ENCODE measurements around the gene BRD7. TPM values are rescaled to one million over a fixed set of nuclear protein-coding genes. Genes with fewer than 3 reads are reported as not detected.

BRD7 gene
- polyA plus RNA-seq, 2 of the 4 experiments (the other 2 are of a cell fraction), result 60.4 to 94.5 TPM

GRCh38 chr16:50276801-50277555 lies 91.8 kb downstream of the BRD7 start:
- CTCF ChIA-PET, result no interaction called here
- POLR2A ChIA-PET, result no interaction called here
- peak in 1 of 2 experiments; percentile 36 for DNase-seq (ENCODE audit: low read depth in 1 of 2, low spot score in 1 of 2)
- H3K4me2 ChIP-seq, result no peak overlapping the region
- ATAC-seq, result no peak
- H3K27ac ChIP-seq, result no peak overlapping the region
- no peaks in the 10 kb centered on the region for H3K4me1 ChIP-seq
- 51% methylated on average over 4 of the region's 4 CpGs for WGBS (ENCODE audit: missing lambda C conversion rate)
- TF ChIP-seq CBX2 (IDR thresholded peaks at IDR 0.05; ENCODE audit: borderline replicate concordance, low read depth), result no peak
- no peak for TF ChIP-seq KDM5A (IDR thresholded peaks at IDR 0.05)
- TF ChIP-seq JUNB (IDR thresholded peaks at IDR 0.05), result peak; percentile 53
- peak; percentile 27; the same call in 1 of the 2 replicates for TF ChIP-seq GATA3 (IDR thresholded peaks at IDR 0.05; ENCODE audit: borderline replicate concordance)
- peak; percentile 38; the same call in 1 of the 2 replicates for TF ChIP-seq CHD4 (IDR thresholded peaks at IDR 0.05; ENCODE audit: borderline replicate concordance)
- TF ChIP-seq PHF8 (IDR thresholded peaks at IDR 0.05; ENCODE audit: borderline replicate concordance, low read depth), result no peak
- TF ChIP-seq EP300 (IDR thresholded peaks at IDR 0.05), result no peak
- no peak for TF ChIP-seq RFX5 (IDR thresholded peaks at IDR 0.05)
- TF ChIP-seq ELK1 (IDR thresholded peaks at IDR 0.05; ENCODE audit: low read depth, low read length), result no peak
- no peak for TF ChIP-seq E2F6 (IDR thresholded peaks at IDR 0.05; ENCODE audit: borderline replicate concordance, low read depth)
- TF ChIP-seq ZSCAN20 (CRISPR knock-in tag; IDR thresholded peaks at IDR 0.05), result no peak
- TF ChIP-seq POLR2A (IDR thresholded peaks at IDR 0.05; ENCODE audit: low read length), result no peak
- TF ChIP-seq KDM1A (IDR thresholded peaks at IDR 0.05; ENCODE audit: low read depth), result 0 out of 2 replicates have a peak, but pooled peaks have one; percentile 50
- TF ChIP-seq BCL3 (IDR thresholded peaks at IDR 0.05), result no peak
- no peak for TF ChIP-seq SMC3 (IDR thresholded peaks at IDR 0.05)
- TF ChIP-seq SREBF2 (IDR thresholded peaks at IDR 0.05), result no peak
- TF ChIP-seq EHMT2 (IDR thresholded peaks at IDR 0.05; ENCODE audit: low read depth), result no peak
- TF ChIP-seq PBX3 (IDR thresholded peaks at IDR 0.05), result no peak
- TF ChIP-seq CEBPB (IDR thresholded peaks at IDR 0.05), result no peak
- TF ChIP-seq MYC (IDR thresholded peaks at IDR 0.05; ENCODE audit: borderline replicate concordance, low read length), result no peak
- TF ChIP-seq CTCF (IDR thresholded peaks at IDR 0.05), result no peak
- H3K4me3 ChIP-seq, result no peak overlapping the region
- no peak for FAIRE-seq
- no peaks in the 10 kb centered on the region for H3K9me3 ChIP-seq

- FAIRE-seq (no peak), DNase-seq (ENCODE audit: low read depth in 1 of 2, low spot score in 1 of 2) (no peak), ATAC-seq (no peak)
- H3K4me2 ChIP-seq, result no peak overlapping the region
- TF ChIP-seq HOXB5 (CRISPR knock-in tag; IDR thresholded peaks at IDR 0.05) (no peak), PHF8 (IDR thresholded peaks at IDR 0.05; ENCODE audit: borderline replicate concordance, low read depth) (no peak), JUN (IDR thresholded peaks at IDR 0.05) (no peak)
- no peak overlapping the region for H3K4me3 ChIP-seq
- ChIA-PET POLR2A (no interaction called here), CTCF (no interaction called here)
- no peak overlapping the region for H3K27ac ChIP-seq
- H3K9me3 ChIP-seq, result no peaks in the 10 kb centered on the region
- WGBS (ENCODE audit: missing lambda C conversion rate), result 90% methylated on average over 2 of the region's 2 CpGs
- no peaks in the 10 kb centered on the region for H3K4me1 ChIP-seq
Observed at GRCh38 chr16:50276326-50276640, 92.5 kb downstream of the BRD7 start.

Data from A549 (cell line).